ENCODE data around the gene DPP6. TPM values are rescaled to one million over a fixed set of nuclear protein-coding genes. Genes with fewer than 3 reads are reported as not detected.

Gene DPP6
- total RNA-seq, 1 donor from 2014 or later = not detected

- H3K36me3 ChIP-seq = no peaks in the 10 kb centered on the region
- no peaks in the 10 kb centered on the region for H3K27me3 ChIP-seq
- H3K27ac ChIP-seq = no peak overlapping the region
- intact Hi-C loops (cut with DNase I) = no loop called here
- H3K4me1 ChIP-seq = no peaks in the 10 kb centered on the region
- TF ChIP-seq CTCF (IDR thresholded peaks at IDR 0.05) = no peak
- H3K9me3 ChIP-seq = no peaks in the 10 kb centered on the region
- no peak overlapping the region for H3K4me3 ChIP-seq
- no peak for DNase-seq (ENCODE audit: low spot score in 2 of 2)
These were observed 328.6 kb downstream of the DPP6 start for GRCh38 chr7:154380771-154381170.

- Histone ChIP-seq H3K27ac (no peak overlapping the region), H3K4me3 (no peak overlapping the region), H3K9me3 (no peaks in the 10 kb centered on the region), H3K27me3 (no peaks in the 10 kb centered on the region), H3K36me3 (no peaks in the 10 kb centered on the region), H3K4me1 (no peaks in the 10 kb centered on the region)
- DNase-seq (ENCODE audit: low spot score in 2 of 2) = no peak
- TF ChIP-seq CTCF (IDR thresholded peaks at IDR 0.05) = no peak
- intact Hi-C loops (cut with DNase I) = no loop called here
These were observed 330.8 kb downstream of the DPP6 start for GRCh38 chr7:154383045-154383444.

GRCh38 chr7:154385214-154385613, 333.0 kb downstream of the DPP6 start:
- Histone ChIP-seq H3K27ac (no peak overlapping the region), H3K4me3 (no peak overlapping the region), H3K36me3 (no peaks in the 10 kb centered on the region), H3K27me3 (no peaks in the 10 kb centered on the region), H3K9me3 (no peaks in the 10 kb centered on the region), H3K4me1 (no peaks in the 10 kb centered on the region)
- intact Hi-C loops (cut with DNase I) = no loop called here
- no peak for DNase-seq (ENCODE audit: low spot score in 2 of 2)
- TF ChIP-seq CTCF (IDR thresholded peaks at IDR 0.05) = no peak

GRCh38 chr7:154387252-154387651, 335.1 kb downstream of the DPP6 start:
- DNase-seq (ENCODE audit: low spot score in 2 of 2) = no peak
- Histone ChIP-seq H3K9me3 (no peaks in the 10 kb centered on the region), H3K4me3 (no peak overlapping the region), H3K4me1 (no peaks in the 10 kb centered on the region), H3K36me3 (no peaks in the 10 kb centered on the region), H3K27me3 (no peaks in the 10 kb centered on the region), H3K27ac (no peak overlapping the region)
- TF ChIP-seq CTCF (IDR thresholded peaks at IDR 0.05) = no peak
- intact Hi-C loops (cut with DNase I) = no loop called here

GRCh38 chr7:154388412-154388811, 336.2 kb downstream of the DPP6 start:
- intact Hi-C loops (cut with DNase I) = no loop called here

More at GRCh38 chr7:154388412-154388811, 336.2 kb downstream of the DPP6 start:
- DNase-seq (ENCODE audit: low spot score in 2 of 2) = no peak
- TF ChIP-seq CTCF (IDR thresholded peaks at IDR 0.05) = no peak
- Histone ChIP-seq H3K27ac (no peak overlapping the region), H3K4me3 (no peak overlapping the region), H3K9me3 (no peaks in the 10 kb centered on the region), H3K4me1 (no peaks in the 10 kb centered on the region), H3K36me3 (no peaks in the 10 kb centered on the region), H3K27me3 (no peaks in the 10 kb centered on the region)
